SK-N-SH treated with all-trans-retinoic acid at 6 μM for 48 hours (cell line): Measurements from ENCODE around the gene ANKRD11.

Source experiments
- ZC3H10 ChIP-seq: fragments of 250-450 bp; sonication (Bioruptor Pico); IDR thresholded peaks from 2 replicates; pipeline ENCODE4 v1.5.1; 2021; ENCODE audit warnings: mild to moderate bottlenecking, moderate library complexity
- TF ChIP-seq, protein P1 (sequence below): fragments of 250-450 bp; sonication (Bioruptor Pico); IDR thresholded peaks from 2 replicates; pipeline ENCODE4 v1.8.0; 2020; ENCODE audit warnings: mild to moderate bottlenecking, moderate library complexity, borderline replicate concordance

DNA sequence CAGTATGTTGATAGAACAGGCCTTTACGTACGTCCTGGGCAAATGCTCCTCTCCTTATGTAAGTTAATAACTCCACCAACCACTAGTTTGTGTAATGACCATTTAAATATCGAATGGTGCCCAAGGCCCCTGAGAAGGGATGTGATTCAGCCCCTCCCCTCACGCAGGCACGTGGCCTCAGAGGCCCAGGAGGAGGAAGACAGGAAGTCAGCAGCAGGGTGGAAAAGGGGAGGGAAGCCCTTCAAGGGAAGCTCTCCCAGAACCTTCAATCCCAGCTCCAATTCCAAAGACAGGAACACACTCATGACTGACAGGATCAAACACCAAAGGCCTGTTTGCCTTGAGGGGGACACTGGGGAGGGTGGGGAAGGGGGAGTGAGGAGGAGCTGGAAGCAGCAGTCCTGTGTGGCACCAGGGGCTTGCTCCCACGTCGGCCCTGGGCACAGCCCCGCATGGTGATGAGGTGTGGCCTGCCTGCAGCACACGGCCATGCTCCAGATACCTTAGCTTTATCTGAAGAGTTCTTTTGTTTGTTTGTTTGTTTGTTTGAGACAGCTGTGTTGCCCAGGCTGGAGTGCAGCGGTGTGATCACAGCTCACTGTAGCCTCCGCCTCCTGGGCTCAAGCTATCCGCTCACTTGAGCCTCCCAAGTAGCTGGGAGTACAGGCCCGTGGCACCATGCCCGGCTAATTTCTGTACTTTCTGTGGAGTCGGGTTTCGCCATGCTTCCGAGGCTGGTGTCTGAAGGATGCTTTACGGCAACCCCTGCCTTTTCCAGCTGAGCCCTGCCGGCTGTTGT lies 167.8 kb downstream of the ANKRD11 start:
- TF ChIP-seq, protein P1, sequence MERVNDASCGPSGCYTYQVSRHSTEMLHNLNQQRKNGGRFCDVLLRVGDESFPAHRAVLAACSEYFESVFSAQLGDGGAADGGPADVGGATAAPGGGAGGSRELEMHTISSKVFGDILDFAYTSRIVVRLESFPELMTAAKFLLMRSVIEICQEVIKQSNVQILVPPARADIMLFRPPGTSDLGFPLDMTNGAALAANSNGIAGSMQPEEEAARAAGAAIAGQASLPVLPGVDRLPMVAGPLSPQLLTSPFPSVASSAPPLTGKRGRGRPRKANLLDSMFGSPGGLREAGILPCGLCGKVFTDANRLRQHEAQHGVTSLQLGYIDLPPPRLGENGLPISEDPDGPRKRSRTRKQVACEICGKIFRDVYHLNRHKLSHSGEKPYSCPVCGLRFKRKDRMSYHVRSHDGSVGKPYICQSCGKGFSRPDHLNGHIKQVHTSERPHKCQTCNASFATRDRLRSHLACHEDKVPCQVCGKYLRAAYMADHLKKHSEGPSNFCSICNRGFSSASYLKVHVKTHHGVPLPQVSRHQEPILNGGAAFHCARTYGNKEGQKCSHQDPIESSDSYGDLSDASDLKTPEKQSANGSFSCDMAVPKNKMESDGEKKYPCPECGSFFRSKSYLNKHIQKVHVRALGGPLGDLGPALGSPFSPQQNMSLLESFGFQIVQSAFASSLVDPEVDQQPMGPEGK (CRISPR knock-in tag): no peak
- no peak for TF ChIP-seq ZC3H10 (CRISPR knock-in tag)
